22Rv1 (cell line): Measurements from ENCODE around the gene BOD1.

Source experiments
- H3K27ac ChIP-seq: fragments of 450-650 bp; 2 replicates; pipeline ENCODE4 v1.5.1; 2017
- ZFX ChIP-seq: fragments of 450-650 bp; IDR thresholded peaks from 2 replicates; pipeline ENCODE4 v1.6.1; 2017; ENCODE audit warnings: antibody characterized with exemption, borderline replicate concordance
- TF ChIP-seq, protein P1 (sequence below): fragments of 450-650 bp; IDR thresholded peaks from 2 replicates; pipeline ENCODE4 v1.5.1; 2017; ENCODE audit warnings: mild to moderate bottlenecking

BOD1 gene

GRCh38 chr5:173629628-173630027 lies 13.2 kb upstream of the BOD1 start:
- H3K27ac ChIP-seq = no peak overlapping the region
- no peak for TF ChIP-seq ZFX
- TF ChIP-seq, protein P1, sequence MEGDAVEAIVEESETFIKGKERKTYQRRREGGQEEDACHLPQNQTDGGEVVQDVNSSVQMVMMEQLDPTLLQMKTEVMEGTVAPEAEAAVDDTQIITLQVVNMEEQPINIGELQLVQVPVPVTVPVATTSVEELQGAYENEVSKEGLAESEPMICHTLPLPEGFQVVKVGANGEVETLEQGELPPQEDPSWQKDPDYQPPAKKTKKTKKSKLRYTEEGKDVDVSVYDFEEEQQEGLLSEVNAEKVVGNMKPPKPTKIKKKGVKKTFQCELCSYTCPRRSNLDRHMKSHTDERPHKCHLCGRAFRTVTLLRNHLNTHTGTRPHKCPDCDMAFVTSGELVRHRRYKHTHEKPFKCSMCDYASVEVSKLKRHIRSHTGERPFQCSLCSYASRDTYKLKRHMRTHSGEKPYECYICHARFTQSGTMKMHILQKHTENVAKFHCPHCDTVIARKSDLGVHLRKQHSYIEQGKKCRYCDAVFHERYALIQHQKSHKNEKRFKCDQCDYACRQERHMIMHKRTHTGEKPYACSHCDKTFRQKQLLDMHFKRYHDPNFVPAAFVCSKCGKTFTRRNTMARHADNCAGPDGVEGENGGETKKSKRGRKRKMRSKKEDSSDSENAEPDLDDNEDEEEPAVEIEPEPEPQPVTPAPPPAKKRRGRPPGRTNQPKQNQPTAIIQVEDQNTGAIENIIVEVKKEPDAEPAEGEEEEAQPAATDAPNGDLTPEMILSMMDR = peak; percentile 42

GRCh38 chr5:173628501-173628900 lies 12.1 kb upstream of the BOD1 start:
- TF ChIP-seq, protein P1 = no peak
- TF ChIP-seq ZFX = no peak
- H3K27ac ChIP-seq = no peak overlapping the region

DNA sequence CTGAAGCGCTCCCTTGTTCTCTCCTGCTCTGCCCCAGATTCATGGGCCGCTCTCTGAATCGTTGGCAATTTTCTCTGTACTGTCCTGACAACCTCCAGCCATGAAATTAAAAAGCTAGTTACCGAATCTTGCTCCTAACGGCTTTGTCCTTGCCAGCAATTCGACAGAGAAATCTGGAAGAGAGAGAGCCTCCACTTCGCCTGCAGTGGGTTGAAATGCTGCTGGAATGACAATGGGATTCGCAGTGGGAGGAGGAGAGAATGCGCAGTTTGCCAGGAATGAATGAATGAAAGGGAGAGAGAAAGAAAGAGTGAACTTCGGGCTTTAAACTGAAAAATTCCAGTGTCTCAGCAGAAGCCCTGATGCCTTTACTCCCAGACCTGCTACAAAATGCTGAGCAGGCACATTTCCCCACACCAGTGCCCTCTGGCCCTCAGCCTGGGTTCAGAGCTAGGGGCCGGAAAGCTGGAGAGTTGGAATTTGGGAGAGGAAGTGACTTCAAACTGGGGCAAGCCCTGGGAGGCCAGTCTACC lies 11.5 kb upstream of the BOD1 start:
- H3K27ac ChIP-seq = no peak overlapping the region
- TF ChIP-seq, protein P1 = no peak
- no peak for TF ChIP-seq ZFX

DNA sequence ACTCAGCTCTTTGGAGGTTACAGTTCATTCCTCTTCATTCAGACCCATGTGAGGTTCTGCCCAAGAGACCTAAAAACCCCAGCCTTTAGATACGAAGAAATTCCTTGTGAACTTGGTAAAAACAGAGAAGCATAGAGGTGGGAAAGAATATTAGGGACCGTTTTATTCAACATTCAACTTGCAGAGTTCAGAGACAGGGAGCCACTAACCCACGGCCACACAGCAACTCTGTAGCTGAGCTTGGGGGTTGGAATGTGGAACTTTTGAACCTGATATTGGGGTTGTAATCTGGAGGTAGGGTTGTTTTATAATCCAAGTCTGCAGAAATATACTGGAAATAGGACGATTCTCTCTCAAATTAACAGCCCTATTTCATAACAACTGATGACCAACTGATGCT lies 10.8 kb upstream of the BOD1 start:
- TF ChIP-seq ZFX = no peak
- TF ChIP-seq, protein P1 = no peak
- no peak overlapping the region for H3K27ac ChIP-seq

DNA sequence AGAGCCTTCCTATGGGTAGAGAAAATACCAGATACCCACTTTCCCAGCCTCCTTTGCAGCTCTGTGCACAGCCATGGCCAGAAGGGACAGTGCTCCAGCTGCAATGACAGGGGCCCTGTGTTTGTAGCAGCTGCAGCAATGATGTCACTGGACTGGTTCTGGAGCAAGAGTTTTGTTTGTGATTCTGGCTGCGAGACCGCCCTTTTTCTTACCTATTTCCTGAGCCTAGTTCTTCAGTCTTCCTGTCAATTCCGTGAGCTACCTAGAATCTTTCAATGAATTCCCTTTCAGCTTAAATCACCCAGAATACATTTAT lies 10.0 kb upstream of the BOD1 start:
- H3K27ac ChIP-seq = no peak overlapping the region
- TF ChIP-seq ZFX = no peak
- TF ChIP-seq, protein P1 = no peak

DNA sequence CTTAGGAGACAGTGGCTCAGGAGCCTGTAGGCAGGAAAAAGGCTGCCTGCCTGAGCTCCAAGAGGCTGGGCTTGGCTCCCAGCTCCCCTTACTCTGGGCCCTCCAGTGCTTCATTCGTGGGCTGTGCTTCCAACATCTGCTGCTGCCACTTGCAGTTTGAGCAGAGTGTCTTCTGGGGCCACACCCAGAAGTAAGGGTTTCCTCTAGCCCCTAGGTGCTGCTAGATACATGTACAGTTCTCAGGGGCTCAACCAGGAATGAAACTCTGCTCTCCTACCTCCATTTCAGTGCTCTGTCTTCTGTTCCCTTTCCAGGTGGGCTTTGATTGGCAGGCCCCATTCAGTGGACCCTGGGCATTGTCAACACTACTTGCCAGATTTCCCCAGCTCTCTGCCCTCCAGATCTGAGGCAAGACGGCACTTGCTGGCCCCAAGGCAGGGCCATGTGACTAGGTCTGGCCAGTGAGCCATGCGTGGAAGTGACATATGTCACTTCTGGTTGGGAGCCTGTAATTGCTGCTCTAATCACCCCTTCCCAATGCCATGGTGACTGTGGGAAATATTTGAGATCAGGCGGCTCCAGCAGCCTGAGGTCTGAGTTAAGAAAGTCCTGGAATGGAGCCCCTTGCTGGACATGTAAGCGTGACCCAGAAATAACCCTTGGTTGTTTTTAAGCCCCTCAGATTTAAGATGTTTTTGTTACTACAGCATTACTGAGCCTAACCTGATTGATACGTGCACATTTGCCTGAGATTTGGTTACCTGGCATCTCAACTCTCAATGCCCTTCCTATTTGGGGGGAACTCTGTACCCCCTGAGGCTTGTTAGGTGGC lies 9.4 kb upstream of the BOD1 start:
- TF ChIP-seq, protein P1 = no peak
- no peak for TF ChIP-seq ZFX
- H3K27ac ChIP-seq = no peak overlapping the region

- TF ChIP-seq, protein P1 = no peak
- TF ChIP-seq ZFX = no peak
- no peak overlapping the region for H3K27ac ChIP-seq
Observed at GRCh38 chr5:173625261-173625660, 8.8 kb upstream of the BOD1 start.
